Naive thymus-derived CD8-positive, alpha-beta T cell (primary cell): ENCODE measurements around the gene NKIRAS1. TPM values are rescaled to one million over a fixed set of nuclear protein-coding genes. Genes with fewer than 3 reads are reported as not detected.
"Not testable (repeated sequence)": the region's sequence is repeated elsewhere in the genome, so short reads cannot be mapped to it uniquely, and the experiment has no call there.

Source experiments
- ATAC-seq, 2 donors: fragments of 150-1000 bp; cut with Tn5 transposase in 1 of 2; sonication (Bioruptor Pico), chemical (Tn5 transposase) in 1 of 2; 1 replicate in 1 of 2; 2 replicates in 1 of 2; pipeline ENCODE4 v1.10.0; 2021; ENCODE audit warnings: mild to moderate bottlenecking in 2 of 2, moderate library complexity in 2 of 2
- POLR2A ChIA-PET: fragments of 350-600 bp; sonication (Branson Sonifier 250); formaldehyde crosslinking; loops from one replicate; lab custom pipeline; 2021; ENCODE audit warnings: antibody characterized with exemption; lab: Charles Lee
- DNase-seq, 10 donors: peaks; one replicate each; pipeline versions ENCODE4 v3.0.0 to v3.0.0-alpha.2; 2020 to 2022
- H3K27ac Mint-ChIP-seq, 10 donors: one replicate each; pipeline ENCODE4 v1.8.0; 2020 to 2022; ENCODE audit warnings: mild to moderate bottlenecking in 10 of 10, mixed read lengths in 10 of 10, moderate library complexity in 4 of 10, inconsistent platforms in 1 of 10
- H3K27me3 Mint-ChIP-seq, 5 donors: one replicate each; pipeline ENCODE4 v1.8.0; 2021 to 2022; ENCODE audit warnings: mixed read lengths in 5 of 5
- H3K36me3 Mint-ChIP-seq, 3 donors: one replicate each; pipeline ENCODE4 v1.8.0; 2020 to 2022; ENCODE audit warnings: mixed read lengths in 3 of 3, mild to moderate bottlenecking in 2 of 3, inconsistent platforms in 1 of 3
- H3K4me1 Mint-ChIP-seq, 4 donors: one replicate each; pipeline ENCODE4 v1.8.0; 2021 to 2022; ENCODE audit warnings: mixed read lengths in 4 of 4
- H3K4me3 Mint-ChIP-seq, 10 donors: one replicate each; pipeline ENCODE4 v1.8.0; 2020 to 2022; ENCODE audit warnings: mild to moderate bottlenecking in 10 of 10, mixed read lengths in 10 of 10, moderate library complexity in 6 of 10, inconsistent platforms in 1 of 10
- H3K9me3 Mint-ChIP-seq, 9 donors: one replicate each; pipeline ENCODE4 v1.8.0; 2020 to 2022; ENCODE audit warnings: mixed read lengths in 9 of 9, mild to moderate bottlenecking in 3 of 9, inconsistent platforms in 1 of 9, moderate library complexity in 1 of 9
- polyA plus RNA-seq, 3 donors: library from polyadenylated mRNA; unstranded; fragments of 300-500 nt; fragmentation: Illumina TruSeq; gene quantifications; one replicate each; pipeline ENCODE4 v1.2.3, GENCODE V29; 2021
- total RNA-seq, 8 experiments: library from RNA in 2 of 8; stranded (reverse) in 2 of 8; gene quantifications; one replicate each; pipeline ENCODE4 v1.2.3 and lab custom pipeline; 2021 to 2026

Gene NKIRAS1
- total and polyA plus RNA-seq, 5 experiments from 2014 or later = 2.8 to 6.4 (median 4.6) TPM

DNA sequence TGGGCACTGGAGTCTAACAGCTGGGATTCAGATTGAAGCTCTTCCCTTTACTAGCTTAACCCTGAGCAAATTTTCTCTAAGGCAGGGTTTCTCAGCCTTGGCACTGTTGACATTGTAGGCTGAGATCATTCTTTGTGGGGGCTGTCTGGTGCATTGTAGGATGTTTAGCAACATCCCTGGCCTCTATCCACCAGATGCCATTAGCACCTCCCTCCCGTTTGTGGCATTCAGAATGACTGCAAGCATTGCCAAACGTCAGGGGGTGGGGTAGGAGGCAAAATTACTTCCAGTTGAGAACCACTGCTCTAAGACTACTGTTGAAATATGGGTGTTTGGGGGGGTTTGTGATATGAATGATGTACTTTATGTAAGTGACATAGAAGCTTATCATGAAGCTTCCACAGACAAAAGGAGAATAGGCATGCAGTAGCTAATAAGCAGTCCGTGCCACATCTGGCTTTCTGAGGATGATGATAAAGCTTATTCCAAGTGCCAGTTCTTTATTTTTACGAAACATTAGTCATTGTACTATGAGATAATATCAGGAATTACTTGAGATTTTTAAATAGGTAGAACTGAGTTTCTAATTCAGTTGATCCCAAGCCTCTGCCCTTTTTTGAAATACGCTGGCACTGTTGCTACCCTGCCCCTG lies 39.3 kb downstream of the NKIRAS1 start:
- POLR2A ChIA-PET = no interaction called here
- no peaks in the 10 kb centered on the region for H3K9me3 Mint-ChIP-seq
- no peak overlapping the region for H3K4me3 Mint-ChIP-seq
- peaks cover 0 to 9% (median 0%) of the 10 kb centered on the region in 3 donors for H3K36me3 Mint-ChIP-seq
- peaks cover 30 to 70% (median 58%) of the 10 kb centered on the region in 4 donors for H3K4me1 Mint-ChIP-seq
- DNase-seq = no peak
- H3K27me3 Mint-ChIP-seq = no peaks in the 10 kb centered on the region
- no peak for ATAC-seq
- peak overlapping the region in 2 of 10 donors; percentile 47 to 77 for H3K27ac Mint-ChIP-seq

DNA sequence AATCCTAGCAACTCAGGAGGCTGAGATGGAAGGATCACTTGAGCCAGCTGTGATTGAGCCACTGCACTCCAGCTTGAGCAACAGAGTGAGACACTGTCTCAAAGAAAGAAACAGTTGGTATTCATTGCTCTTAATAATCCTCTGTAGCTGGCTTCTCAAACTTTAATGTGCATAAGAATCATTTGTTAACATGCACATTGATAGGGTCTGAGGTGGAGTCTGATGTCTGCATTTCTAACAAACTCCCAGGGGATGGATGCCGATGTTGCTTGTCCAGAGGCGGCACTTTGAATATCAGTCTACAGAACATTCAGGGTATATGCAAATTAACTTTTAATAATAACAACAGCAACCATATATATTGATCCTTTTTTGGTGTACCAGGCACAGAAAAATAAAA lies 39.9 kb downstream of the NKIRAS1 start:
- ATAC-seq (no peak), DNase-seq (no peak)
- H3K36me3 Mint-ChIP-seq = peaks cover 0 to 9% (median 0%) of the 10 kb centered on the region in 3 donors
- POLR2A ChIA-PET = no interaction called here
- H3K27me3 Mint-ChIP-seq = no peaks in the 10 kb centered on the region
- H3K4me1 Mint-ChIP-seq = peaks cover 30 to 69% (median 54%) of the 10 kb centered on the region in 4 donors
- H3K27ac Mint-ChIP-seq = peak overlapping the region in 1 of 10 donors; percentile 77
- no peaks in the 10 kb centered on the region for H3K9me3 Mint-ChIP-seq
- no peak overlapping the region for H3K4me3 Mint-ChIP-seq

DNA sequence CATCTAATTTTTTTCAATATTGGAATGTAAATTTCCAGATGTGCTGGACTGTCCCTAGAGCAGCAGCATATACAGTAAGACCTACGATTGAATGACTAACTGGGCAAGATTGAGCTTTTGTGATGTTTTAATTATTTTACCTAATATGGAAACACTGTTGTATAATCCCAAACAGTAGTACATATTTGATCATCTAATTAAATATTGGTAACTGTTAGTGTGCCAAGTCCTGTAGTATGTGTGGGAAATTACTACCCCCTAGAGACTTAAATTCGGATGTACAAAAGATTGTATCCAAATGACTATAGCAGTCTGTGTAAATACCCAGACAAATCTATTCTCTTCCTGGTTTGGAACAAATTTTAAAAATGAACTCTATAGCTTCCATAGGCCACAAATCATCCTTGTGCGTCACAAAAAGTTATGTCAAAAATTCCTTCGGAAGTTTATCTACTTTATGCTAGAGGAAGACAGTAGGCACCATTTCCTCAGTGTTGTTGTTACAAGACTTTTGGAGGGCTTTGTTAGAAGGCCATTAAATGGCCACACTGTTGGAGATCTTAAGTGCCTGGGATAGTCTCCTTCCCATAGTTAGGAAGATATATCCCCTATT lies 41.6 kb downstream of the NKIRAS1 start:
- Mint-ChIP-seq H3K27me3 (no peaks in the 10 kb centered on the region), H3K9me3 (no peaks in the 10 kb centered on the region), H3K36me3 (peaks cover 0 to 9% (median 0%) of the 10 kb centered on the region in 3 donors), H3K4me3 (no peak overlapping the region), H3K4me1 (peaks cover 21 to 52% (median 38%) of the 10 kb centered on the region in 4 donors), H3K27ac (peak overlapping the region in 1 of 10 donors; percentile 77)
- ATAC-seq (no peak), DNase-seq (no peak)
- POLR2A ChIA-PET = no interaction called here

DNA sequence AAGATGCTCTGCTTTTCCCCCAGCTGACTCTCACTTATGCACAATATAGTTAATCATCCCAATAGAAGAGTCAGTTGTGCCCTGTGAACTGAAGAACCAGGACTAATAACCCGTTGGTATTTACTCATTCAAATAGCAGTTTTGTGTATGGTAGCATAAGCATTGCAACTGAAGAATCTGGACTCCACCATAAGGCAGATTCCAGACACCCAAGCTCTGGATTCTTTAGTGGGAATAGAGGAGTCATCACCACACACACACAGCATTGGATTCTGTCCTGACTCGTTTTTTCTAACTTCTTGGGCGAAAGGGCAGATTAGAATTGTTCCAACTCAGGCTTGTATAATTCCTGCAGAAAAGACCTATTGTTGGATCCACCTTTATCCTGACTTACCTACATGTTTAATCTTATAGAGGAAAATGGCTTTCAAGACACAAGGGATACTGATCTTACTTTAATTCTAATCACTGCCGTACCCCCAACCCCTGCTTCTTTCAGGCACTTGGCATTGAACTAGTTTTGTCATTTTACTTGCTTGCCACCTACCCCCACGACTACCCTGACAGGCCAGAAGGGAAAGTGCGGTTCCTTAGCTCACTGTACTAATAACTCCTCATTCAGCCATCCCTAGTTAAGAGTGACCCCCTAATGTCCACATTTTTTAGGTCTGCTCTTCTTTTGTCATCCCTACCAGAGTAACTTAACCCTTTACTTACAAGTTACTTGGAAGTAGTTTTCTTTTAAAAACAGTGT lies 42.3 kb downstream of the NKIRAS1 start:
- Mint-ChIP-seq H3K27ac (peak overlapping the region in 1 of 10 donors; percentile 1), H3K36me3 (peaks cover 0 to 9% (median 0%) of the 10 kb centered on the region in 3 donors), H3K4me3 (no peak overlapping the region), H3K9me3 (no peaks in the 10 kb centered on the region), H3K4me1 (peaks cover 22 to 47% (median 38%) of the 10 kb centered on the region in 4 donors), H3K27me3 (no peaks in the 10 kb centered on the region)
- no peak for ATAC-seq
- DNase-seq = no peak
- POLR2A ChIA-PET = no interaction called here

DNA sequence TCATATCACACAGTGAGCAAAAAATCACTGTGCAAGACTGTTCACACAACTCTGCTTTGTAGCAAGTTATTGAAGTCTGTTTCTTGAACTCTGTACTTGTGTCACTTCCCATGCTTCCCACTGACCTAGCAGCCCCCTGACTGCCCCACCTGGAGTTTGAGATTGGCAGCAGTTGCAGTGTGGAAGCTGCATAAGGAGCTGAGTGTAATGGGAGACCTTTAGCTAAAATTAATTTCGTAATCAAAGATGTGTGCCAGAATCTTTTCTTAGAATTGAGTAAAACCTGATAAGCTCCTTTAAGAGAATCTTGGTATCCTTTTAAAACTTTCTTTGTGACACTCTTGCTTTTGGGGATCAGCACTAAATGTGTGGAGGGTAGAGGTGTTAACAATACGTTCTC lies 42.8 kb downstream of the NKIRAS1 start:
- H3K4me1 Mint-ChIP-seq = peaks cover 18 to 41% (median 33%) of the 10 kb centered on the region in 4 donors
- POLR2A ChIA-PET = no interaction called here
- no peaks in the 10 kb centered on the region for H3K27me3 Mint-ChIP-seq
- no peak overlapping the region for H3K4me3 Mint-ChIP-seq
- H3K9me3 Mint-ChIP-seq = no peaks in the 10 kb centered on the region
- DNase-seq = no peak
- peak overlapping the region in 1 of 10 donors; percentile 69 for H3K27ac Mint-ChIP-seq
- no peak for ATAC-seq
- peaks cover 0 to 9% (median 0%) of the 10 kb centered on the region in 3 donors for H3K36me3 Mint-ChIP-seq

DNA sequence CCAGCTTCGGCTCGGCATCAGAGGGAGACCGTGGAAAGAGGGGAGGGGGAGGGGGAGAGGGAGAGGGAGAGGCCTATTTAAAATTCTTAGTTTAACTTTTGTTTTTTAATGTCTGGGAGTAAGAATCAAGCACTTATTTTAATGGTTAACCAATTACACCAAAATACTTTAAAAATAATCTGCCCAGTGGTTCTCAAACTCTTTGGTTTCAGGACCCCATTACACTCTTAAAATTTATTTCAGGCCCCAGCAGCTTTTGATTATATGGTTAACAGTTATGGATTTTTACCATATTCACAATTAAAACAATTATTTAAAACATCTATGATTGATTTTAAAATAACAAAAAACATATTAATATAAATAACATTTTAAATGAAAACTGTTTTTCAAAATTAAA lies 44.5 kb downstream of the NKIRAS1 start:
- H3K36me3 Mint-ChIP-seq = peaks cover 0 to 7% (median 0%) of the 10 kb centered on the region in 3 donors
- H3K27ac Mint-ChIP-seq = no peak overlapping the region
- H3K9me3 Mint-ChIP-seq = no peaks in the 10 kb centered on the region
- H3K4me1 Mint-ChIP-seq = peaks cover 17 to 35% (median 29%) of the 10 kb centered on the region in 4 donors
- POLR2A ChIA-PET = no interaction called here
- H3K4me3 Mint-ChIP-seq = no peak overlapping the region
- no peaks in the 10 kb centered on the region for H3K27me3 Mint-ChIP-seq
- DNase-seq (no peak), ATAC-seq (no peak)

DNA sequence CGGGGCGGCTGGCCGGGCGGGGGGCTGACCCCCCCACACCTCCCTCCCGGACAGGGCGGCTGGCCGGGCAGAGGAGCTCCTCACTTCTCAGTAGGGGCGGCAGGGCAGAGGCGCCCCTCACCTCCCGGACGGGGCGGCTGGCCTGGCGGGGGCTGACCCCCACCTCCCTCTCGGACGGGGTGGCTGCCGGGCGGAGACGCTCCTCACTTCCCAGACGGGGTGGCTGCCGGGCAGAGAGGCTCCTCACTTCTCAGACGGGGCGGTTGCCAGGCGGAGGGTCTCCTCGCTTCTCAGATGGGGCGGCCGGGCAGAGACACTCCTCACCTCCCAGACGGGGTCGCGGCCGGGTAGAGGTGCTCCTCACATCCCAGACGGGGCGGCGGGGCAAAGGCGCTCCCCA lies 45.4 kb downstream of the NKIRAS1 start:
- H3K9me3 Mint-ChIP-seq, H3K27ac Mint-ChIP-seq, H3K36me3 Mint-ChIP-seq, DNase-seq, POLR2A ChIA-PET, H3K4me3 Mint-ChIP-seq, ATAC-seq, H3K27me3 Mint-ChIP-seq: not testable (repeated sequence)
- peaks cover 16 to 32% (median 26%) of the 10 kb centered on the region in 4 donors for H3K4me1 Mint-ChIP-seq

DNA sequence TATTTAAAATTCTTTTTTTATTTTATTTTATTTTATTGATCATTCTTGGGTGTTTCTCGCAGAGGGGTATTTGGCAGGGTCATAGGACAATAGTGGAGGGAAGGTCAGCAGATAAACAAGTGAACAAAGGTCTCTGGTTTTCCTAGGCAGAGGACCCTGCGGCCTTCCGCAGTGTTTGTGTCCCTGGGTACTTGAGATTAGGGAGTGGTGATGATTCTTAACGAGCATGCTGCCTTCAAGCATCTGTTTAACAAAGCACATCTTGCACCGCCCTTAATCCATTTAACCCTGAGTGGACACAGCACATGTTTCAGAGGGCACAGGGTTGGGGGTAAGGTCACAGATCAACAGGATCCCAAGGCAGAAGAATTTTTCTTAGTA lies 46.1 kb downstream of the NKIRAS1 start:
- H3K4me3 Mint-ChIP-seq, H3K36me3 Mint-ChIP-seq, H3K27me3 Mint-ChIP-seq, H3K27ac Mint-ChIP-seq, DNase-seq, ATAC-seq, H3K9me3 Mint-ChIP-seq, POLR2A ChIA-PET: not testable (repeated sequence)
- H3K4me1 Mint-ChIP-seq = peaks cover 16 to 39% (median 28%) of the 10 kb centered on the region in 4 donors

DNA sequence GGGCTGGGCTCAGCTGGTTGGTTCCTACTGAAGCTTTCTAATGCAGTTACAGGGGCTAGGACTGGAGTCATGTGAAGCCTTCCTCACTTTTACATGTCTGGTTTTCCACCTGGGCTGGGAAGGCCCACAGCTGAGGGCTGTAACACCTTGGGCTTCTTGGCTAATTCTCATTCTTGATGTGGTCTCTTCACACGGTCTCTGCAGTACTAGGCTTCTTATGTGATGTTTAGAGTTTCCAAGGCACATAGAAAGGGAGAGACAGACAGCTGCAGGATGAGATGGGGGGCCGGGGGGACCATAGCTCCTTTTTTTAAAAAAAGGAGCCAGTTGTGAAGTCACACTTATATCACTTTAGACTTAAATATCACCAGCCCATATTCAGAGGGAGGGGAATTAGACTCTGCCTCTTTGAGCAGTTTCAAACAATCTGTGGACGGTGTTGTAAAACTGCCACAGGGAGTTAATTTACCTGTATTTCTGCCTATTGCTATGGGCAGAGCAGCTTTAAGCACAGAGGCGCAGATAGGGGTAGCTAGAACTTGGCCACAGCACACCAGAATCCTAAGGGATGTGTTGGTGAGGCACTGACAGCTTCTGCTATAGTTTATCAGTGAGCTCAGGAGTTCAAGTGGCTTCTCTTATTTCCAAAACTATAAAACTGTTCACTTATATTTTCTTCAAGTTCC lies 46.7 kb downstream of the NKIRAS1 start:
- H3K4me1 Mint-ChIP-seq = peaks cover 16 to 39% (median 31%) of the 10 kb centered on the region in 4 donors
- DNase-seq (no peak), ATAC-seq (no peak)
- no peaks in the 10 kb centered on the region for H3K9me3 Mint-ChIP-seq
- H3K36me3 Mint-ChIP-seq = peaks cover 0 to 4% (median 0%) of the 10 kb centered on the region in 3 donors
- H3K27me3 Mint-ChIP-seq = no peaks in the 10 kb centered on the region
- no peak overlapping the region for H3K27ac Mint-ChIP-seq
- H3K4me3 Mint-ChIP-seq = no peak overlapping the region
- POLR2A ChIA-PET = no interaction called here

DNA sequence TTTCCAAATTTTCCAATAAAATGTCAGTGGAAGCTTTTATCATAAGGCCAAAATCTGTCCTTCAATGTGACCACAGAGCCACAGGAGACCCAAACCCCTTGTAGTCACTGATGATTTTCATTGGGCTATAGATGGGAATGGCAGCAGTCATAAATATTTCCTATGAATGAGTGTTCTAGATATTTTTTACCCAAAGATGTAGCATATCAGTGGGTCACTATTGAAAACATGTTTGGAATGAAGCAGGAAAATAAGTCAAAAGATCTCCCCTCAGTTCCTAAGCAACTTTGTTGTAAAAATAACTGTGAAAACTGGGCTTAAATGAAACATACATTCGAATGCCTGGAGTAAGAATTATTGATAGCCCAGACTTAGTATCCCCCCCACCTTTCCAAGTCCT lies 49.0 kb downstream of the NKIRAS1 start:
- Mint-ChIP-seq H3K4me1 (peaks cover 17 to 44% (median 38%) of the 10 kb centered on the region in 4 donors), H3K9me3 (no peaks in the 10 kb centered on the region)

DNA sequence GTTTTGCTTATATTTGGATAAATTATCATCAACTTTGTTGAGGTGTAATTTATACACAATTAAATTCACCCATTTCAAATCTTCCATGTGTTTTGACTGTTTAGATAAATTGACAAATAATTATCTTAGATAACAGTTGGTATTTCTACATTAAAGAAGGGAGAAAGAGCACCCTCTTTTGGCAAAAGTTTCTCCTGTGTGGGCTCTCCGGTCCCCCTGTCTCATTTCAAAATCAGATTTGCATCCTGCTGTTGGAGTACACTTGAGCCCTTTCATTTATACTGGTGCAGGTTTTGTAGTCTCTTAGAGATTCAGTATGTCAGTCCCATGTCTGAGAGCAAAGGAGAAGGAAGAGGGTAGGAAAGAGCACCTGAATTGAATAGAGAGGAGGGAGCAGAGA lies 49.4 kb downstream of the NKIRAS1 start:
- Mint-ChIP-seq H3K27ac (peak overlapping the region in 2 of 10 donors; percentile 1 to 14), H3K9me3 (no peaks in the 10 kb centered on the region), H3K36me3 (peaks cover 0 to 17% (median 0%) of the 10 kb centered on the region in 3 donors), H3K4me3 (no peak overlapping the region), H3K27me3 (no peaks in the 10 kb centered on the region), H3K4me1 (peaks cover 17 to 46% (median 38%) of the 10 kb centered on the region in 4 donors)
- DNase-seq = no peak
- no peak for ATAC-seq
- POLR2A ChIA-PET = no interaction called here

More for the DNA sequence above, 49.0 kb downstream of the NKIRAS1 start:
- Mint-ChIP-seq H3K27ac (peak overlapping the region in 2 of 10 donors; percentile 1 to 14), H3K4me3 (no peak overlapping the region), H3K36me3 (peaks cover 0 to 17% (median 0%) of the 10 kb centered on the region in 3 donors), H3K27me3 (no peaks in the 10 kb centered on the region)
- no peak for DNase-seq
- ATAC-seq = no peak
- POLR2A ChIA-PET = no interaction called here

DNA sequence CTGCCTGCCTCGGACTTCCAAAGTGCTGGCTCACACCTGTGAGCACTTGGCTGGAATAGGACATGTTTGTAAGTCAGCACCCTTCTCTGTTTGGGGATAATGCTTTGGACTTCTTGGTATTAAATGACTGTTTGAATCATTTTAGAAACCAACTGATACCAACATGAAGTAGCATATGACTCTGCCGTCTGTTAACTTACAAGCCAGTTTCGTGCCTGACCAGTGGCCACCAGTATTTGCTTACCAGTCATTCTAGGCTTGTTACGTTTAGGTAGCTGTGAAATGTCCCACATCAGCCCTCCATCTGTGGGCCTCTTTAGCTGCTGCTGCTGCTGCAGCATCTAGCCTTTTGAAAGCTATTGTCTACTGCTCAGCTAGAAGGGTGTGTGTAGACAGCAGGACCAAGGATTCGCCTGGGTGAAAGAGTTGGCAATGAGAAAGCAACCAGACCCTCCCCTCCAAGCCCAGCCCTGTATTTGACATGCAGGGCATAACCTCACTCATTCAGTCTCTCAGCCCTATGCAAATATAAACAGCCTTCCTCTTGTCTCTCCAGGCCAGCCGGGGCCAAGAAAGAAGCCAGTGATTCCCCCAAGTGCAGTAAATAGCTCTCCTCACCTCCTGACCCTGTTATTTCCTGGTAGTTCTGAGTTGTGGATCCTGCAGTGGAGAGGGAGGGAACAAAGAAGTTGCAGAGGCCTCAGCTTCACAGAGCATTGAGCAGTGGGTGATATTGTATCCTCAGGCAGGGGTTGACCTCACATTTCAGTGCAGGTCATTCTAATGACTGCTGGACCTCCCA lies 51.0 kb downstream of the NKIRAS1 start:
- peaks cover 26 to 55% (median 48%) of the 10 kb centered on the region in 4 donors for H3K4me1 Mint-ChIP-seq
- DNase-seq = no peak
- H3K27ac Mint-ChIP-seq = peak overlapping the region in 7 of 10 donors; percentile 1 to 75 (median 31)
- POLR2A ChIA-PET = no interaction called here
- no peak for ATAC-seq
- H3K4me3 Mint-ChIP-seq = no peak overlapping the region
- H3K36me3 Mint-ChIP-seq = peaks cover 0 to 29% (median 8%) of the 10 kb centered on the region in 3 donors
- no peaks in the 10 kb centered on the region for H3K27me3 Mint-ChIP-seq
- no peaks in the 10 kb centered on the region for H3K9me3 Mint-ChIP-seq
